Activated T-cell treated with anti-CD3 and anti-CD28 coated beads, Interleukin-2, amount 50 U/mL, for 72 hours (primary cell): Measurements from ENCODE around the gene ID1. TPM values are rescaled to one million over a fixed set of nuclear protein-coding genes. Genes with fewer than 3 reads are reported as not detected.
"Not testable (repeated sequence)": the region's sequence is repeated elsewhere in the genome, so short reads cannot be mapped to it uniquely, and the experiment has no call there.

ENCODE experiments used
- ATAC-seq, 2 donors: fragments of 150-1000 bp; cut with Tn5 transposase; replicated peaks in 1 of 2; 2 replicates each; pipeline ENCODE4 v1.10.0; 2021; ENCODE audit warnings: moderate library complexity in 2 of 2, mild to moderate bottlenecking in 1 of 2
- DNase-seq, 2 donors: peaks; one replicate each; pipeline ENCODE4 v3.0.0; 2021 to 2022; ENCODE audit warnings: mixed read lengths in 1 of 2
- H3K27ac Mint-ChIP-seq: one replicate; pipeline ENCODE4 v1.8.0; 2022; ENCODE audit warnings: mild to moderate bottlenecking, moderate library complexity, mixed read lengths
- H3K27me3 Mint-ChIP-seq: one replicate; pipeline ENCODE4 v1.8.0; 2022; ENCODE audit warnings: low read depth, mixed read lengths
- H3K36me3 Mint-ChIP-seq, 2 donors: one replicate each; pipeline ENCODE4 v1.8.0; 2022; ENCODE audit warnings: mixed read lengths in 2 of 2, mild to moderate bottlenecking in 1 of 2; ENCODE audit not compliant: insufficient read depth in 2 of 2
- H3K4me1 Mint-ChIP-seq: one replicate; pipeline ENCODE4 v1.8.0; 2022; ENCODE audit warnings: low read depth, mixed read lengths
- H3K4me3 Mint-ChIP-seq, 2 donors: one replicate each; pipeline ENCODE4 v1.8.0; 2022; ENCODE audit warnings: mild to moderate bottlenecking in 2 of 2, mixed read lengths in 2 of 2, moderate library complexity in 2 of 2
- H3K9me3 Mint-ChIP-seq, 2 donors: one replicate each; pipeline ENCODE4 v1.8.0; 2022; ENCODE audit warnings: mixed read lengths in 2 of 2
- total RNA-seq, 2 donors: library from RNA; stranded (reverse); gene quantifications; one replicate each; pipeline ENCODE4 v1.2.3, GENCODE V29; 2022

ID1 gene
- total RNA-seq, 2 donors from 2014 or later: 0.84 to 2.0 TPM

- H3K4me3 Mint-ChIP-seq: no peak overlapping the region
- H3K36me3 Mint-ChIP-seq: no peaks in the 10 kb centered on the region
- peak overlapping the region; percentile 30 for H3K27ac Mint-ChIP-seq
- DNase-seq: no peak
- no peaks in the 10 kb centered on the region for H3K27me3 Mint-ChIP-seq
- no peaks in the 10 kb centered on the region for H3K9me3 Mint-ChIP-seq
- H3K4me1 Mint-ChIP-seq: peaks cover 6% of the 10 kb centered on the region
- ATAC-seq: no peak
Observed at GRCh38 chr20:31617432-31618104, 12.5 kb downstream of the ID1 start.

GRCh38 chr20:31620246-31620645, 15.2 kb downstream of the ID1 start:
- H3K4me3 Mint-ChIP-seq: no peak overlapping the region
- no peaks in the 10 kb centered on the region for H3K27me3 Mint-ChIP-seq
- DNase-seq: no peak
- H3K27ac Mint-ChIP-seq: no peak overlapping the region
- ATAC-seq: no peak
- no peaks in the 10 kb centered on the region for H3K36me3 Mint-ChIP-seq
- H3K4me1 Mint-ChIP-seq: peaks cover 6% of the 10 kb centered on the region
- no peaks in the 10 kb centered on the region for H3K9me3 Mint-ChIP-seq

GRCh38 chr20:31623123-31623505, 18.0 kb downstream of the ID1 start:
- not testable (repeated sequence) for H3K4me1 Mint-ChIP-seq, H3K27me3 Mint-ChIP-seq, DNase-seq, H3K4me3 Mint-ChIP-seq, H3K27ac Mint-ChIP-seq, ATAC-seq, H3K36me3 Mint-ChIP-seq, H3K9me3 Mint-ChIP-seq

- not testable (repeated sequence) for H3K36me3 Mint-ChIP-seq, ATAC-seq, H3K27ac Mint-ChIP-seq, H3K4me3 Mint-ChIP-seq, H3K4me1 Mint-ChIP-seq, DNase-seq, H3K27me3 Mint-ChIP-seq, H3K9me3 Mint-ChIP-seq
Observed at GRCh38 chr20:31626534-31626933, 21.4 kb downstream of the ID1 start.

- H3K36me3 Mint-ChIP-seq, H3K4me3 Mint-ChIP-seq, H3K27me3 Mint-ChIP-seq, ATAC-seq, H3K4me1 Mint-ChIP-seq, H3K9me3 Mint-ChIP-seq, H3K27ac Mint-ChIP-seq, DNase-seq: not testable (repeated sequence)
Observed at GRCh38 chr20:31628057-31628456, 23.0 kb downstream of the ID1 start.

- Mint-ChIP-seq H3K9me3 (no peaks in the 10 kb centered on the region), H3K4me1 (peaks cover 9% of the 10 kb centered on the region), H3K27ac (no peak overlapping the region), H3K4me3 (no peak overlapping the region), H3K27me3 (no peaks in the 10 kb centered on the region), H3K36me3 (no peaks in the 10 kb centered on the region)
- DNase-seq: peak in 1 of 2 donors; percentile 33
- peak; percentile 55 to 82 for ATAC-seq
Observed at GRCh38 chr20:31630187-31630790, 25.2 kb downstream of the ID1 start.

- Mint-ChIP-seq H3K27ac (no peak overlapping the region), H3K36me3 (no peaks in the 10 kb centered on the region), H3K27me3 (no peaks in the 10 kb centered on the region), H3K4me1 (peaks cover 9% of the 10 kb centered on the region), H3K9me3 (no peaks in the 10 kb centered on the region), H3K4me3 (no peak overlapping the region)
- DNase-seq (no peak), ATAC-seq (no peak)
Observed at GRCh38 chr20:31632548-31633338, 27.7 kb downstream of the ID1 start.

- Mint-ChIP-seq H3K36me3 (no peaks in the 10 kb centered on the region), H3K27ac (no peak overlapping the region), H3K9me3 (no peaks in the 10 kb centered on the region), H3K27me3 (no peaks in the 10 kb centered on the region), H3K4me1 (peaks cover 9% of the 10 kb centered on the region), H3K4me3 (no peak overlapping the region)
- ATAC-seq: no peak
- no peak for DNase-seq
Observed at GRCh38 chr20:31633339-31633914, 28.3 kb downstream of the ID1 start.

- ATAC-seq: no peak
- H3K4me1 Mint-ChIP-seq: peaks cover 10% of the 10 kb centered on the region
- H3K27ac Mint-ChIP-seq: no peak within 1 kb of the TSS
- no peaks in the 10 kb centered on the region for H3K9me3 Mint-ChIP-seq
- peaks cover 10% of the 10 kb centered on the region for H3K27me3 Mint-ChIP-seq
- no peak for DNase-seq
- H3K4me3 Mint-ChIP-seq: no peak within 1 kb of the TSS
- H3K36me3 Mint-ChIP-seq: no peaks in the 10 kb centered on the region
Observed at GRCh38 chr20:31637660-31638059, 32.6 kb downstream of the ID1 start, which contains the start of gene COX4I2. COX4I2 (plus strand) TSS chr20:31637912; CDS start chr20:31639018, 1,106 bp downstream.

- DNase-seq (no peak), ATAC-seq (no peak)
- H3K4me1 Mint-ChIP-seq: peaks cover 16% of the 10 kb centered on the region
- no peak overlapping the region for H3K4me3 Mint-ChIP-seq
- H3K9me3 Mint-ChIP-seq: no peaks in the 10 kb centered on the region
- H3K27me3 Mint-ChIP-seq: peaks cover 10% of the 10 kb centered on the region
- no peaks in the 10 kb centered on the region for H3K36me3 Mint-ChIP-seq
- H3K27ac Mint-ChIP-seq: no peak overlapping the region
Observed at GRCh38 chr20:31638317-31638716, 33.2 kb downstream of the ID1 start.

GRCh38 chr20:31638816-31639215, 33.7 kb downstream of the ID1 start:
- DNase-seq: no peak
- no peak overlapping the region for H3K27ac Mint-ChIP-seq
- no peak for ATAC-seq
- no peaks in the 10 kb centered on the region for H3K36me3 Mint-ChIP-seq
- no peak overlapping the region for H3K4me3 Mint-ChIP-seq
- H3K4me1 Mint-ChIP-seq: peaks cover 16% of the 10 kb centered on the region
- no peaks in the 10 kb centered on the region for H3K9me3 Mint-ChIP-seq
- H3K27me3 Mint-ChIP-seq: peaks cover 10% of the 10 kb centered on the region

- Mint-ChIP-seq H3K36me3 (no peaks in the 10 kb centered on the region), H3K27me3 (peaks cover 10% of the 10 kb centered on the region), H3K9me3 (no peaks in the 10 kb centered on the region), H3K4me1 (peaks cover 16% of the 10 kb centered on the region), H3K27ac (no peak overlapping the region), H3K4me3 (no peak overlapping the region)
- DNase-seq: no peak
- ATAC-seq: no peak
Observed at GRCh38 chr20:31640259-31640658, 35.2 kb downstream of the ID1 start.

- DNase-seq: peak in 1 of 2 donors; percentile 23
- ATAC-seq: peak; percentile 30 to 88
- Mint-ChIP-seq H3K27me3 (peaks cover 16% of the 10 kb centered on the region), H3K4me3 (no peak overlapping the region), H3K4me1 (peaks cover 16% of the 10 kb centered on the region), H3K27ac (no peak overlapping the region), H3K36me3 (no peaks in the 10 kb centered on the region), H3K9me3 (no peaks in the 10 kb centered on the region)
Observed at GRCh38 chr20:31641391-31641790, 36.3 kb downstream of the ID1 start.
